Activated CD8-positive, alpha-beta memory T cell treated with anti-CD3 and anti-CD28 coated beads, Interleukin-2, amount 50 U/mL, for 48 hours (primary cell): ENCODE measurements around the gene VAPB.

Experiments used
- DNase-seq: peaks from one replicate; pipeline ENCODE4 v3.0.0-alpha.2; 2020

The VAPB gene

DNA sequence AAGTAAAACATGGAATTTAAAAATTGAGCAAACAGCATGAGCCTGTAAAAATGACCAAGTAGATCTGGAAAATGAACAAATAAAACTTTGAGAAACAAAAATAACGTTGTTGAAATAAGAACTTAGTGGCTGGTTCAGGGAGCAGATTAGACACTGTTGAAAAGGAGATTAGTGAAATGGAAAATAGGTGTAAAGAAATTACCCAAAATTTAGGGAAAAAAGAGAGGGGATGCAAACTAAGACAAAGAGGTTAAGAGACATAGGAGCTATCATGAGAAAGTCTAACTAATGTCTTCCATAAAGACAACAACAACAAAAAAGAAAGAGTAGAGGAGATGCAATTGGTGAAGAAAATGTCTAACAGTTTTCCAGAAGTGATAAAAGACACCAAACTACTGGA is 97.2 kb downstream of the VAPB start:
- no peak for DNase-seq

DNA sequence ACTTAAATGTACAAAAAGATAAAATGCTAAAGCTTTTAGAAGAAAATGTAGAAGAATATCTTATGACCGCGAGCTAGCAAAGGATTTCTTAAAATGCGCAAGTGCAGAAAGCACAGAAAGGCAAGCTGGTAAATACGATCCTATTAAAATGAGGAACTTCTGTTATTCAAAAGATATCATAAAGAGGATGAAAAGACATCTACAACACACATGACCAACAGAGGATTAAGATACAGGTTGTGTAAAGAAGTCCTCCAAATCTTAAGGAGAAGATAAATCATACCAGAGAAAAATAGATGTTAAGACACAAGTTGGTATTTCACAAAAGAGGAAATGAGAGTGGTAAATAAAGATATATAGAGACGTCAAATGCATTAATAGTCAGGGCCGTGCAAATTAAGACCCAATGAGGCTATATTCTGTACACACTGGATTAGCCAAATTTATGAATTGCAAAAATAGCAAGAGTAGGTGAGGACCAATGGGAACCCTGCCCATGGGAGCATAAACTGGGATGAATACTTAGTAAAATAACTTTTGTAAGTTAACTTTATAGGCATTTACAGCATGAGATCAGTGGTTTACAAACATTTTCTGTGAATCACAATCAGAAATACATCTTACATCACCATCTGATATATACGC is 103.2 kb downstream of the VAPB start:
- no peak for DNase-seq

DNA sequence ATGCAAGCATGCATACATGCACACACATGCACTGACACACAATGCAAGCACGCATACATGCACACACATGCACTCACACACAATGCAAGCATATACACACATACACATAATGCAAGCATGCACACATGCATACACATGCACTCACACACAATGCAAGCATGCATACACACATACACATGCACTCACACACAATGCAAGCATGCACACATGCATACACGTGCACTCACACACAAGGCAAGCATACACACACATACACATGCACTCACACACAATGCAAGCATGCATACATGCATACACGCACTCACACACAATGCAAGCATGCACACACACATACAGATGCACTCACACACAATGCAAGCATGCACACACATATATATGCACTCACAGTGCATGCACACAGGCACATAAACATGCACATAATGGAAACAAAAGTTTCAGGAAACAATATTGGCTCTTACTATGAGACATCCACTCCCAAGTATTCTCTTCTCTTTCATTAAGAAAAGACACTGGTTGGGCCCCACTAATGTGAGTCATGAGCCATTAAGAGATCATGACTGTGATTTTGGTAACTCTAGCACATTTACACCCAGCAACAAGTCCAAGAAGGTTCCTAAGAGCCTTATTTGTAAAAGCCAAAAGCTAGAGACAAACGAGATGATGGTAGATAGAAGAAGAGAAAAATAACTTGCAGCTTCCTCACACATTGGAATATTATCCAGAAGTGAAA is 103.9 kb downstream of the VAPB start:
- no peak for DNase-seq

DNA sequence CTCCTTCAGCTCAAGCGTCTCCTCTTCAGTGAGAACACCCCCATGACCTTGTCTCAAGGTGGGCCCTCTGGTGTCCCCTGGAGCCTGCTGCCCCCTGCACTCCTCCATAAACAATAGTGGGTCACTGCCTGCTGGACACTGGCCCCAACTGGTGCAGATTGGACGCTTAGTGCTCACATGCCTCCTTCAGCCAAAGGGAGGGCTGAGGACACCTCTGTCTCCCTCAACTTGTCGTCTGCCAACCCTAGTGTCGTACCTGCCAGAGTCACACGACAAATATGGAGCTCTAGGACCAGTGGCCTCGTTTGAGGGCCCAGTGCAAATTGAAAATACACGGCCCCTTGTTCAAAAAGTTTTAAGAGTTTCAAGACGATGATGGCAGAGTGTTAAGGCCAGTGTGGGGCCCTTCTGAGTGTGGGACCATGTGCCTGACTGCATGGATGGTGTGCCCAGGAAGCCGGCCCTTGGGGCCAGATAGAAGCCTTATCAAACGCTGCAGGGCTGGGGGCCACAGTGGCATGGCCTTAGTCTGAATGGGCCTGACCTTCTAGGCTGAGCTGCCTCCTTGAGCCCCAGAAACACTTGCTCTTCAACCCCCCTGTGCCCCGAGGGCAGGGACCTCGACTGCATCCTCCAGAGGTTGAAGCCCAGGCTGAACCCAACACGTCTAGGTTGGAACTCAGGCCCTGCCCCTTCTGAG is 106.0 kb downstream of the VAPB start:
- DNase-seq, result no peak

DNA sequence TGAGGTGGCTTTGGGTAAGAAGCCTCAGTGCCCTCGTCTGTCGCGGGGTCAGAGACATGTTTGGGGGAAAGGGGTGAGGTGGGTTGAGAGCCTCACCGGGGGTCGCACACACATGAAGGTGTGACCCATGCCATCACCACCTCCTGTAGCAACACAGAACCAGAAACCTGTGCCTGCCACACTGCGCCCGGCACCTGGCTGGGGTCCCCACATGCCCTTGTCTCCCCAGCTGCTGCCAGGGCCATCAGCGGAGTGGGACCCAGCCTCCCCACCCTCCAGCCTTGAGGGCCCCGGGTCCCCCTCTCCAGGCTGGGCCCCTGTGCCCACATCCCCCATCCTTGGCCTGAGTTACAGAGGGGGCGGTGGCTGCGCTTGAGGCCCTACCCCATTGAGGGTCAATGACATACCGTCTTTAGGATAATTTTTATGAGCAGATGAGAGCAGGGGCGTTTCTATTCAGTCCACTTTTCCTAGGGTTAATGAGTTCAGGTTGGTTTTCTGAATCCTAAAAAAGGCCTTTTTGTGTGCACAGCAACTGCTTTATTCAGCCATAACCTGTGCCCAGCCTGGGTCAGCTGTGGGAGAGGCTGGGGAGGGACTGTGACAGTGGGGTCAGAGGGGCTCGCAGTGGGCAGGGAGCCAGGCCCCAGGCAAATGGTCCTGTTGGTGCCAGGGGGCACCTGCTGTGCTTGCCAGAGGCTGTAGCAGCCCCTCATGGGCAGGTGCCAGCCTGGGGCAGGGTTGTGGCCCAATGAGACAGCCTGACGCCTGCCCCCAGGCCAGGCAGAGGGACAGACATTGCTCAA is 106.8 kb downstream of the VAPB start:
- no peak for DNase-seq

DNA sequence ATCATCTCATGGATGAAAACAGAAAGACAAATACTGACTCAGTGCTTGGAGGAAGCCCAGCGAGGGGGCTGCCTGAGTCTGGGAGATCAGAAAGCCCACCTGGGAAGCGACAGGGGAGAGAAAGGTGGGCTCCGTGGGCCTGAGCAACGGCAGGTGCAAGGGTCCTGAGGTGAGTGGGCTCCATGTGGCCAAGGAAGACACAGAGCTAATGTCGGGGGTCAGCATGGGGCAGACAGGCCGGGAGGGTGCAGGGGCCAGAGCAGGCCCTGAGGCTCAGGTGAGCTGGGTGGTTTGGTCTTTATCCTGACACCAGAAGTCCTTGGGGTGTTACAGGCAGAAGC is 107.4 kb downstream of the VAPB start:
- DNase-seq, result no peak

DNA sequence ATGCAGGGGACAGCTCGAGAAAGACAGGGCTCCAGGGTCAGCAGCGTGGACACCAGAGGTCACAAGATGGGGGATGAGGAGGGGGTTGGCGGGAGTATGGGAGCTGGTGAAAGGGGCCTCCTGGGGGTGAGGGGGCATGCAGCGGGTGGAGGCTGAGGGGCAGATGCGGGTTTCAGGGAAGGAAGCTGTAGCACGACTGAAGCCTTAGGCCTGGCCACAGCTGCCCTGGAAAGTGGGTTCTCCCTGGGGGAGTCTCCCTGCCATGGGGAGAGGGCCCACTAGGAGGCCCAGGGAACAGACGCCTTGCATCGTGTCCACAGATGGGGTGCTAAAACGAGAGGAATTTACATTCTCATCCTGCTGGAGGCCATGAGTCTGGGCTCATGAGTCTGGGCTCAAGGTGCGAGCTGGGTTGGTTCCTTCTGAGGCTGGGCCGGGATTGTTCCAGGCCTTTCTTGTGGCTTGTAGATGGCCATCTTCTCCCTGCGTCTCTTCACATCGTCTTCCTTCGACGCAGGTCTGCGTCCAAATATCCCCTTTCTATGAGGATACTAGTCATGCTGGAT is 108.1 kb downstream of the VAPB start:
- no peak for DNase-seq

DNA sequence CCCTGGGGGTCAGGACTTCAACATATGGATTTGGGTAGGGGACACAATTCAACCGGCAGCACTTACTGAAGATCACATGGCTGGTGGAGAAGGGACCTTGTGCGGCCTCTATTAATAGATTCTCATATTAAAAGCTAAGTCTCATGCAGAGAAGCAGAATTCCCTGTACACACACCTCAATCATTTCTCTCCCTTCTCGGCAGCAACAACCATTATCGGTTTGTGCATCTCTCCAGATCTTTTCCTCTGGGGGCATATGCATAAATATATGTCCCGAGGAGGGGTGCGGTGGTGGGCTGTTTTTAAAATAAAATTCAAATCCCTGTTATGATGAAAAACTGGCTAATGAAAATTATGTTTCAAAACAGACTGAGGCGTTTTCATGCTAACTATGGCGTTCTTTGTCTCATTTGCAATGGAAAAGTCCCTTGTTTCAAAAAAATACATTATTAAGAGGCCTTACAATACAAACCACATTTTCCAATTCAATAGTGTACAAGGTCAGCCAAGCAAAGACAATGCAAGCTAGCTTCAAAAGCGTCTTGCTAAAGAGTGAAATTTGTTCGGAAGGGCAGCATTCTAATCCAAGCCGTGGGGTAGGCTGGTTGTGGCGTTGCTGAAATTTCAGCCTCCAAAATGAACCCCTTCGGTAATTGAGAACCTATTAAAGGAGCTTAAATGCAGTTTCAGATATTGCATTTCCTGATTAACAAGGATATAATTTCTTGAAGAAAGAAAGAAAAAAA is 108.9 kb downstream of the VAPB start:
- DNase-seq, result no peak

DNA sequence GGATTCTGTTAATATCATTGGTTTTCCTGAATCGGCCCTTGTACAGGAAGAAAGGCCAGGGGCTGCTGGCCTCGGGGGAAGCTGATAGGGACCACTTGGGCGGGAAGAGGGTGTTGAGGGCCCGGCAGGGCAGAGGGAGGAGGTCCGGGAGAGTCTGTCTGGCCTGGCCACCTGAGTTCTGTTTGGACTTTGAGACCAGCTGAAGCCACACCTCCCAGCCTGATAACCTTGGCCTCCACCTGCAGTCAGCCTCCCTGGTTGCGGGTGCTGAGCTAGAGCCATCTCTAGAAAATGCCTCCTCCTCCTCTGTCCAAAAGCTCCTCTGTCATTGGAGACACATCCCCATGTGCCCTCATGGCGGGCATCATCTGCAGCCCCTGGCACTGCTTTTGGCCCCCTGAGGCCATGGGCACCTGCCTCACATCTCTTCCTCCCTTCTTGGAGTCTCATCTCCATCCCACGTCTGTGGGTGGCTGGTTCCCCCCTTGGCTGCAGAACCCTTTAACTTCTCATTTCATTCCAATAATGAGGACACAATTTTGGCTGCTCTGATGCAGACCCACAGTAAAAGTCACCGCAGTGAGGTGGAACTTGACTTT is 109.5 kb downstream of the VAPB start:
- DNase-seq, result no peak

DNA sequence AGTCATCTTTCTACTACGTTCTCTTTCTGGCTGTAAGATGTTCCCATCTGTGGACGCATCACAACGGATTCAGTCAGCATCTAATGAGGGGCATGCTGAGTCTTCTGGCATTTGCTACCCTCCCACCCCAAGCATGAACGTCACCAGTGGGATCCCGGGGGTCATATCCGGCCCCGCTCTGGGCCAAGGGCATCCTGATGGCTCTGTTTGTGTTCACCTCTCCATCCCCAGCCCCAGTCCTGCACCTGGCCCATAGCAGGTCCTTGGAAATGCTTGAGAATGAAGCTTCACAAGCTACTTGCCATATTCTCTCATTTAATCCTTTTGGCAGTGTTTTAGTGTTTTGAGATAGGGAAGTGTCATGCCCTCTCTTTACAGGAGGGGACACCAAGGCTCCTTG is 111.2 kb downstream of the VAPB start:
- no peak for DNase-seq
